GM13977 (cell line): Measurements from ENCODE around the gene IPO9.

Source experiments
- DNase-seq: peaks from one replicate; pipeline ENCODE4 v3.0.0; 2012; ENCODE audit warnings: low spot score
- CTCF ChIP-seq: IDR thresholded peaks from 2 replicates; pipeline ENCODE4 v1.5.1; 2012; ENCODE audit warnings: mild to moderate bottlenecking, control low read depth; ENCODE audit not compliant: insufficient read depth; ENCODE audit errors: extremely low read depth, missing control alignments
- in situ Hi-C: fragments of 300-500 bp; cut with MboI; formaldehyde crosslinking; loops from one replicate; pipeline ENCODE4 v1.12.0; 2022; ENCODE audit warnings: low sequenced_read_pairs, low pct_unique_long_range_greater_than_20kb, mixed read lengths, inconsistent platforms; ENCODE audit not compliant: unreplicated experiment

The IPO9 gene

DNA sequence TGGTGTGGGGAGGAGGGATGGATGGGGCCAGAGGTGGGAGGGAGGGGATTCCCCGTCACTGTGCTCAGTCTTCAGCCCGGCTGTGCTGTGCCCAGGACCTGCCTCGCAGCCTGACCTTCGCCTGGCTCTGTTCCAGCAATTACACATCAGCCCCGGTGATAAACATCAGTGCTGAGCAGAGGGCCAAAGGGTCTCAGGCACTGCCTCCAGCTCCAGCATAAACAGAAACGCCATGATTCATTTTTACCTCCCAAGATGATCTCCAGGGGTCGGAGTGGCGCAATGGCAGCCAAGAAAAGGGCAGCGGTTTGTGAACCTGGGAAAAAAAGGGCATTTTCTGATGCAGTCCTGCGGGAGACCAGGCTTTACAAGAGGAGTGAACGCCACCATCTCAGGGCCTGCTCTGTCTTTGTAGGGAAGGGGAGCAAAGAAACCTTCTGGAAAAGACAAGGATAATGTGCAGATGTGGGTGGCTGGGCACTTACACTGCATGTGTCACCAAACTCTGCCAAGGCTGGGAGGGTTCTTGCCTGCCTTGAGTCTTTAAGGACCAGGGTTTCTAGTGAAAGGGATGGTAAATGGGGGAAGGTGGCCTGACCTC lies 87.8 kb downstream of the IPO9 start:
- no peak for DNase-seq
- no peak for TF ChIP-seq CTCF

DNA sequence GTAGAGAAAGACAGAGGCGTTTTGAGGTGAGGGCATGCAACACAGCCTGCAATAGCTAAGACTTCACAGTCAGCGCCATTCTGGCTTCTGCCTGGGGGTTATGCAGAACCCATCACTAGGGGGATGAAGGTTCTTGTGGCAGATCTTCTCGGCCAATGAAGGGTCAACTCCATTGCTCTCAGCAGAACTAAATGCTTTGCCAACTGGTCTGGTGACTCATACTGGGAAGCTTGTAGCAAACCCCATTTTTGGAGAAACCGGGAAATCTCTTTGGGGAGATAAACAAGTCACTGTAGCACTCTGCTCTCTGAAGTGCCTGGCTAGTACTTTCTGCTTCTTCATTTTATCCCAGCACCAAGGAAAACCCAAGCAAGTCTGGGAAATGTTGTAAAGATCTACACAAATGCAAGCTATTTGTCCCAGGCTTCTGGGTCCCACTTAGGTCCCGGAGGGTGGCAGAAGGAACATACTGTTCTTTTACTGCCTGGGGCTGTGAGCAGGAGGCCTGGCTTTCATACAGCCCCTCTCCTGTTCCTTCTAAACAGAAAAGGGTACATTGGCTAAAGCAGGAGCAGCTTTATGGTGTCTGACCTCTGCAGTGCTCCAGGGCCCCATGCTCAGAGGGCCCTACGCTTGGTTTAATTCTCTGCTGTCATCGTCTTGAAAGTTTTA lies 88.5 kb downstream of the IPO9 start:
- in situ Hi-C loops = no loop called here
- DNase-seq = no peak
- TF ChIP-seq CTCF = no peak

More for the DNA sequence above, 87.8 kb downstream of the IPO9 start:
- in situ Hi-C loops = no loop called here

DNA sequence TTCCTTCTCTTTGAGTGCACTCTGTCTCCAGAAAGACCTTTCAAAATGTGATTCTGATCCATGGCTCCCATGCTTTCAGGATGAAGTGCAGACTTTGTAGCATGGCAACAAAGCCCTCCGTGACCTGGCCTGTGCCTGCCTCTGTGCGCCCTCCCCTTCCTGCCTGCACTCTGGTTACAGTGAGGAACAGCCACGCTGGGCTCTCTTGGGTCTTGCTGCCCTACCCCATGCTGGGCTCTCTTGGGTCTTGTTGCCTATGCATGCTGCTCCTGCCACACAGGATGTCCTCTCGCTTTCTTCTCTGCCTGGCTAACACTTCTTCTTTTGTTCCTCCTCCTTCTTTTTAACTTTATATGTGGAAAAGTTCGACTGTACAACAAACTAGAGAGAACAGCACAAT lies 89.4 kb downstream of the IPO9 start:
- in situ Hi-C loops = no loop called here
- no peak for TF ChIP-seq CTCF
- no peak for DNase-seq

- TF ChIP-seq CTCF = no peak
- in situ Hi-C loops = no loop called here
Observed at GRCh38 chr1:201921952-201922558, 93.1 kb downstream of the IPO9 start.

GRCh38 chr1:201925301-201925567 lies 96.3 kb downstream of the IPO9 start:
- DNase-seq = no peak
- TF ChIP-seq CTCF = no peak
- in situ Hi-C loops = no loop called here

More at GRCh38 chr1:201921952-201922558, 93.1 kb downstream of the IPO9 start:
- no peak for DNase-seq

DNA sequence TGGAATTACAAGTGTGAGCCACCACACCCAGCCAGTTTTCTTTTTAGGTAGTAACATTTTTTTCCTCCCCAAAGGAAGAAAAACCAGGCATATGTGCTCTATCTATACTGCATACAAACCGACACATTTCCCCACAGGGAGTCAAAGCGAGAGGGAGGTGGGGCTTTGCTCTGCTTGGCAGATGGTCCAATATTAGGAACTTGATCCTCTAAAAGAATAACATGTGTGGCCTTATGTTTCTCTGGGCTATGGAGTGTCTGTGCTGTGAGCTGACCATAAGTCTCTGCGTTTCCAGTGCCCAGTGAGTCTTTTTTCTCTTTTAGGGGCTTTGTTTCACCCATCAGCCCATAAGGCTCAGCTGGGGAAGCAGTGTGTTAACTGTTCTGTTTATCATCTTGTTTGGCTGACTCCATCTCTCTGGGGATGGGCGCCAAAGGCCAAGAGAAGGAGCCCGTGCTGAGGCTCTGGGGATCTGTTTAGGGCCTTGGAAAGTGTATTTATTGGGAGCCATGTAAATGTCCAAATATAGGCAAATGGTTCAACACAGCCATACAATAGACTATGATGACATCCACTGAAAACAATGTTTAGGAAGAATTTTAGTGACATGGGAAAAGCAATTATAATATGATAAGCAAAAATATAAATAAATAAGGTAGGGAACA lies 97.2 kb downstream of the IPO9 start:
- TF ChIP-seq CTCF = no peak
- in situ Hi-C loops = no loop called here

More for the DNA sequence above, 97.2 kb downstream of the IPO9 start:
- no peak for DNase-seq
